ENCODE data around the gene LCT.

GRCh38 chr2:135815269-135815668, 21.7 kb downstream of the LCT start:
- TF ChIP-seq, protein P1, sequence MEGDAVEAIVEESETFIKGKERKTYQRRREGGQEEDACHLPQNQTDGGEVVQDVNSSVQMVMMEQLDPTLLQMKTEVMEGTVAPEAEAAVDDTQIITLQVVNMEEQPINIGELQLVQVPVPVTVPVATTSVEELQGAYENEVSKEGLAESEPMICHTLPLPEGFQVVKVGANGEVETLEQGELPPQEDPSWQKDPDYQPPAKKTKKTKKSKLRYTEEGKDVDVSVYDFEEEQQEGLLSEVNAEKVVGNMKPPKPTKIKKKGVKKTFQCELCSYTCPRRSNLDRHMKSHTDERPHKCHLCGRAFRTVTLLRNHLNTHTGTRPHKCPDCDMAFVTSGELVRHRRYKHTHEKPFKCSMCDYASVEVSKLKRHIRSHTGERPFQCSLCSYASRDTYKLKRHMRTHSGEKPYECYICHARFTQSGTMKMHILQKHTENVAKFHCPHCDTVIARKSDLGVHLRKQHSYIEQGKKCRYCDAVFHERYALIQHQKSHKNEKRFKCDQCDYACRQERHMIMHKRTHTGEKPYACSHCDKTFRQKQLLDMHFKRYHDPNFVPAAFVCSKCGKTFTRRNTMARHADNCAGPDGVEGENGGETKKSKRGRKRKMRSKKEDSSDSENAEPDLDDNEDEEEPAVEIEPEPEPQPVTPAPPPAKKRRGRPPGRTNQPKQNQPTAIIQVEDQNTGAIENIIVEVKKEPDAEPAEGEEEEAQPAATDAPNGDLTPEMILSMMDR (IDR thresholded peaks at IDR 0.05) = no peak
- TF ChIP-seq POLR2AphosphoS5 (IDR thresholded peaks at IDR 0.05) = no peak

All from stomach (tissue), 4 donors.